ENCODE measurements around the gene ZNF236.

ZNF236 gene

GRCh38 chr18:76905821-76906220 is 83.5 kb downstream of the ZNF236 start:
- Histone ChIP-seq H3K4me1 (ENCODE audit: low read length) (no peaks in the 10 kb centered on the region), H3K27me3 (ENCODE audit: low read depth, low read length) (no peaks in the 10 kb centered on the region), H3K27ac (ENCODE audit: low read length) (no peak overlapping the region), H3K4me3 (ENCODE audit: low read length) (no peak overlapping the region), H3K79me2 (ENCODE audit: low read length) (no peaks in the 10 kb centered on the region), H4K20me1 (ENCODE audit: insufficient read depth, low read length) (no peaks in the 10 kb centered on the region), H3K36me3 (replicated peaks; ENCODE audit: low read depth, low read length) (peaks cover 18% of the 10 kb centered on the region), H3K9ac (ENCODE audit: low read length) (no peak overlapping the region), H3K9me3 (ENCODE audit: insufficient read depth, low read length) (no peaks in the 10 kb centered on the region), H2AFZ (ENCODE audit: low read depth, low read length) (no peak overlapping the region), H3K4me2 (ENCODE audit: low read length) (no peak overlapping the region)
- TF ChIP-seq EZH2phosphoT487 (IDR thresholded peaks at IDR 0.05; ENCODE audit: low read depth), result no peak
- TF ChIP-seq, protein P1, sequence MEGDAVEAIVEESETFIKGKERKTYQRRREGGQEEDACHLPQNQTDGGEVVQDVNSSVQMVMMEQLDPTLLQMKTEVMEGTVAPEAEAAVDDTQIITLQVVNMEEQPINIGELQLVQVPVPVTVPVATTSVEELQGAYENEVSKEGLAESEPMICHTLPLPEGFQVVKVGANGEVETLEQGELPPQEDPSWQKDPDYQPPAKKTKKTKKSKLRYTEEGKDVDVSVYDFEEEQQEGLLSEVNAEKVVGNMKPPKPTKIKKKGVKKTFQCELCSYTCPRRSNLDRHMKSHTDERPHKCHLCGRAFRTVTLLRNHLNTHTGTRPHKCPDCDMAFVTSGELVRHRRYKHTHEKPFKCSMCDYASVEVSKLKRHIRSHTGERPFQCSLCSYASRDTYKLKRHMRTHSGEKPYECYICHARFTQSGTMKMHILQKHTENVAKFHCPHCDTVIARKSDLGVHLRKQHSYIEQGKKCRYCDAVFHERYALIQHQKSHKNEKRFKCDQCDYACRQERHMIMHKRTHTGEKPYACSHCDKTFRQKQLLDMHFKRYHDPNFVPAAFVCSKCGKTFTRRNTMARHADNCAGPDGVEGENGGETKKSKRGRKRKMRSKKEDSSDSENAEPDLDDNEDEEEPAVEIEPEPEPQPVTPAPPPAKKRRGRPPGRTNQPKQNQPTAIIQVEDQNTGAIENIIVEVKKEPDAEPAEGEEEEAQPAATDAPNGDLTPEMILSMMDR (IDR thresholded peaks at IDR 0.05; ENCODE audit: low read depth, low read length), result no peak

GRCh38 chr18:76908277-76908676 is 85.9 kb downstream of the ZNF236 start:
- H3K27me3 ChIP-seq (ENCODE audit: low read depth, low read length), result no peaks in the 10 kb centered on the region
- H3K9me3 ChIP-seq (ENCODE audit: insufficient read depth, low read length), result no peaks in the 10 kb centered on the region
- peaks cover 32% of the 10 kb centered on the region for H3K36me3 ChIP-seq (replicated peaks; ENCODE audit: low read depth, low read length)
- H3K27ac ChIP-seq (ENCODE audit: low read length), result no peak overlapping the region
- no peak overlapping the region for H3K9ac ChIP-seq (ENCODE audit: low read length)
- no peaks in the 10 kb centered on the region for H4K20me1 ChIP-seq (ENCODE audit: insufficient read depth, low read length)
- H3K4me1 ChIP-seq (ENCODE audit: low read length), result no peaks in the 10 kb centered on the region
- no peak overlapping the region for H2AFZ ChIP-seq (ENCODE audit: low read depth, low read length)
- no peak overlapping the region for H3K4me3 ChIP-seq (ENCODE audit: low read length)
- H3K79me2 ChIP-seq (ENCODE audit: low read length), result no peaks in the 10 kb centered on the region
- TF ChIP-seq EZH2phosphoT487 (IDR thresholded peaks at IDR 0.05; ENCODE audit: low read depth), result no peak
- TF ChIP-seq, protein P1 (IDR thresholded peaks at IDR 0.05; ENCODE audit: low read depth, low read length), result no peak
- H3K4me2 ChIP-seq (ENCODE audit: low read length), result no peak overlapping the region

GRCh38 chr18:76909439-76909838 is 87.1 kb downstream of the ZNF236 start:
- Histone ChIP-seq H3K79me2 (ENCODE audit: low read length) (no peaks in the 10 kb centered on the region), H3K36me3 (replicated peaks; ENCODE audit: low read depth, low read length) (peaks cover 43% of the 10 kb centered on the region), H3K4me2 (ENCODE audit: low read length) (no peak overlapping the region), H3K4me1 (ENCODE audit: low read length) (no peaks in the 10 kb centered on the region), H4K20me1 (ENCODE audit: insufficient read depth, low read length) (no peaks in the 10 kb centered on the region), H3K9me3 (ENCODE audit: insufficient read depth, low read length) (no peaks in the 10 kb centered on the region), H3K9ac (ENCODE audit: low read length) (no peak overlapping the region), H2AFZ (ENCODE audit: low read depth, low read length) (no peak overlapping the region), H3K27me3 (ENCODE audit: low read depth, low read length) (no peaks in the 10 kb centered on the region), H3K27ac (ENCODE audit: low read length) (no peak overlapping the region), H3K4me3 (ENCODE audit: low read length) (no peak overlapping the region)
- TF ChIP-seq EZH2phosphoT487 (IDR thresholded peaks at IDR 0.05; ENCODE audit: low read depth), result no peak
- TF ChIP-seq, protein P1 (IDR thresholded peaks at IDR 0.05; ENCODE audit: low read depth, low read length), result no peak

GRCh38 chr18:76911440-76911839 is 89.1 kb downstream of the ZNF236 start:
- no peaks in the 10 kb centered on the region for H3K27me3 ChIP-seq (ENCODE audit: low read depth, low read length)
- H3K27ac ChIP-seq (ENCODE audit: low read length), result no peak overlapping the region
- H3K4me1 ChIP-seq (ENCODE audit: low read length), result no peaks in the 10 kb centered on the region
- H4K20me1 ChIP-seq (ENCODE audit: insufficient read depth, low read length), result no peaks in the 10 kb centered on the region
- TF ChIP-seq, protein P1 (IDR thresholded peaks at IDR 0.05; ENCODE audit: low read depth, low read length), result no peak
- TF ChIP-seq EZH2phosphoT487 (IDR thresholded peaks at IDR 0.05; ENCODE audit: low read depth), result no peak
- peaks cover 41% of the 10 kb centered on the region for H3K36me3 ChIP-seq (replicated peaks; ENCODE audit: low read depth, low read length)
- H3K9me3 ChIP-seq (ENCODE audit: insufficient read depth, low read length), result no peaks in the 10 kb centered on the region
- H3K4me2 ChIP-seq (ENCODE audit: low read length), result no peak overlapping the region
- H3K4me3 ChIP-seq (ENCODE audit: low read length), result no peak overlapping the region
- H2AFZ ChIP-seq (ENCODE audit: low read depth, low read length), result no peak overlapping the region
- H3K9ac ChIP-seq (ENCODE audit: low read length), result no peak overlapping the region
- H3K79me2 ChIP-seq (ENCODE audit: low read length), result no peaks in the 10 kb centered on the region
